Measurements from ENCODE around the gene RCBTB1.
A peak's percentile ranks its signal among the peaks of the same experiment; 100 is the strongest.
"Not testable (repeated sequence)": the region's sequence is repeated elsewhere in the genome, so short reads cannot be mapped to it uniquely, and the experiment has no call there.

Gene RCBTB1

GRCh38 chr13:49516467-49516866 lies 68.9 kb downstream of the RCBTB1 start:
- DNase-seq (ENCODE audit: low spot score), result no peak

- no peak for DNase-seq (ENCODE audit: low spot score)
Measured at GRCh38 chr13:49512578-49512977, 72.8 kb downstream of the RCBTB1 start.

GRCh38 chr13:49503951-49504350 lies 81.4 kb downstream of the RCBTB1 start:
- DNase-seq (ENCODE audit: low spot score), result no peak

- no peak for DNase-seq (ENCODE audit: low spot score)
Measured at GRCh38 chr13:49502954-49503353, 82.4 kb downstream of the RCBTB1 start.

GRCh38 chr13:49499889-49500660 lies 85.3 kb downstream of the RCBTB1 start:
- DNase-seq (ENCODE audit: low spot score), result no peak

- no peak for DNase-seq (ENCODE audit: low spot score)
Measured at GRCh38 chr13:49498206-49498605, 87.2 kb downstream of the RCBTB1 start.

- no peak for DNase-seq (ENCODE audit: low spot score)
Measured at GRCh38 chr13:49497272-49497671, 88.1 kb downstream of the RCBTB1 start.

GRCh38 chr13:49496837-49497236 lies 88.5 kb downstream of the RCBTB1 start:
- not testable (repeated sequence) for DNase-seq (ENCODE audit: low spot score)

- DNase-seq (ENCODE audit: low spot score), result peak; percentile 88
Measured at GRCh38 chr13:49495783-49496762, 89.3 kb downstream of the RCBTB1 start, which contains the start of gene PHF11. PHF11 (plus strand) TSS chr13:49495953; CDS start chr13:49496002, 49 bp downstream.

GRCh38 chr13:49494645-49495044 lies 90.7 kb downstream of the RCBTB1 start:
- no peak for DNase-seq (ENCODE audit: low spot score)

GRCh38 chr13:49488563-49488962 lies 96.8 kb downstream of the RCBTB1 start:
- DNase-seq (ENCODE audit: low spot score), result no peak
